Measurements from ENCODE around the gene MYEF2. TPM values are rescaled to one million over a fixed set of nuclear protein-coding genes. Genes with fewer than 3 reads are reported as not detected.

The MYEF2 gene
- total RNA-seq, 1 experiment from 2014 or later = 27.6 TPM

- BruUV-seq (replicated peaks) = no TSS peak
- H3K27ac Mint-ChIP-seq (ENCODE audit: low read depth, unreplicated experiment) = no peak overlapping the region
- intact Hi-C loops (cut with micrococcal nuclease) = no loop called here
- no peaks in the 10 kb centered on the region for H3K36me3 Mint-ChIP-seq (ENCODE audit: insufficient read depth, unreplicated experiment)
- ChIA-PET POLR2A (interaction anchor here (1.0 kb wide), 1 partner anchor 38 kb away, joined by 3 read pairs; no protein-coding TSS in a partner anchor), CTCF (interaction anchor here (0.6 to 1.2 kb wide), 4 partner anchors 10 to 546 kb away, joined by 3 to 4 read pairs (median 3); no protein-coding TSS in a partner anchor)
- H3K27me3 Mint-ChIP-seq (ENCODE audit: insufficient read depth, unreplicated experiment) = no peaks in the 10 kb centered on the region
- no peak overlapping the region for H3K4me3 Mint-ChIP-seq (ENCODE audit: unreplicated experiment)
- H3K4me1 Mint-ChIP-seq (ENCODE audit: insufficient read depth, unreplicated experiment) = peaks cover 10% of the 10 kb centered on the region
- peak; percentile 55 for DNase-seq (ENCODE audit: unreplicated experiment)
- TF ChIP-seq, protein P1, sequence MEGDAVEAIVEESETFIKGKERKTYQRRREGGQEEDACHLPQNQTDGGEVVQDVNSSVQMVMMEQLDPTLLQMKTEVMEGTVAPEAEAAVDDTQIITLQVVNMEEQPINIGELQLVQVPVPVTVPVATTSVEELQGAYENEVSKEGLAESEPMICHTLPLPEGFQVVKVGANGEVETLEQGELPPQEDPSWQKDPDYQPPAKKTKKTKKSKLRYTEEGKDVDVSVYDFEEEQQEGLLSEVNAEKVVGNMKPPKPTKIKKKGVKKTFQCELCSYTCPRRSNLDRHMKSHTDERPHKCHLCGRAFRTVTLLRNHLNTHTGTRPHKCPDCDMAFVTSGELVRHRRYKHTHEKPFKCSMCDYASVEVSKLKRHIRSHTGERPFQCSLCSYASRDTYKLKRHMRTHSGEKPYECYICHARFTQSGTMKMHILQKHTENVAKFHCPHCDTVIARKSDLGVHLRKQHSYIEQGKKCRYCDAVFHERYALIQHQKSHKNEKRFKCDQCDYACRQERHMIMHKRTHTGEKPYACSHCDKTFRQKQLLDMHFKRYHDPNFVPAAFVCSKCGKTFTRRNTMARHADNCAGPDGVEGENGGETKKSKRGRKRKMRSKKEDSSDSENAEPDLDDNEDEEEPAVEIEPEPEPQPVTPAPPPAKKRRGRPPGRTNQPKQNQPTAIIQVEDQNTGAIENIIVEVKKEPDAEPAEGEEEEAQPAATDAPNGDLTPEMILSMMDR (IDR thresholded peaks at IDR 0.05; ENCODE audit: unreplicated experiment) = no peak
- H3K9me3 Mint-ChIP-seq (ENCODE audit: unreplicated experiment) = no peaks in the 10 kb centered on the region
Measured at GRCh38 chr15:48096813-48097212, 81.3 kb downstream of the MYEF2 start.

DNA sequence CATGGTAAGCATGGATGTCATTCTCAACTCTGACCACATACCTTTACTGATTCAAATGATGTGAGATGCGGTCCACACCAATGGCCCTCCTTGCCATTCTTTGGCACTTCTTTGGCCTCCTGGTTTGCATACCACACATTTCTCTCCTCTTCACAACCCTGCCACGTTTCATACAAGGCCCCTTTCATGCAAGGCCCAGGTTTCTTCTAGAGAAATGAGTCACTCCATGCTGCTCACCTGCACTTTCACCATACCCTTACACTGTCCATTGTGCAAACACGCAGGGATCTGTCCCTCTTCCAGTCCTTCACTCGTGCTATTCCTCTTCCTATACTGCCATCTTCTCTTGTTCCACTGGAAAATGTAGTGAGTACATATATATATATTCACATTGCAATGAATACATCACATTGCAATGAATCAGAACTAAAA, 81.7 kb downstream of the MYEF2 start:
- Mint-ChIP-seq H3K27ac (ENCODE audit: low read depth, unreplicated experiment) (no peak overlapping the region), H3K9me3 (ENCODE audit: unreplicated experiment) (no peaks in the 10 kb centered on the region), H3K4me1 (ENCODE audit: insufficient read depth, unreplicated experiment) (peaks cover 10% of the 10 kb centered on the region), H3K36me3 (ENCODE audit: insufficient read depth, unreplicated experiment) (no peaks in the 10 kb centered on the region), H3K27me3 (ENCODE audit: insufficient read depth, unreplicated experiment) (no peaks in the 10 kb centered on the region), H3K4me3 (ENCODE audit: unreplicated experiment) (no peak overlapping the region)
- TF ChIP-seq, protein P1 (IDR thresholded peaks at IDR 0.05; ENCODE audit: unreplicated experiment) = no peak
- BruUV-seq (replicated peaks) = no TSS peak
- peak; percentile 12 for DNase-seq (ENCODE audit: unreplicated experiment)
- POLR2A ChIA-PET = interaction anchor here (1.0 kb wide), 1 partner anchor 38 kb away, joined by 3 read pairs; no protein-coding TSS in a partner anchor
- CTCF ChIA-PET = interaction anchor here (0.7 to 1.2 kb wide), 3 partner anchors 10 to 16 kb away, joined by 3 to 4 read pairs (median 3); no protein-coding TSS in a partner anchor
- intact Hi-C loops (cut with micrococcal nuclease) = no loop called here

DNA sequence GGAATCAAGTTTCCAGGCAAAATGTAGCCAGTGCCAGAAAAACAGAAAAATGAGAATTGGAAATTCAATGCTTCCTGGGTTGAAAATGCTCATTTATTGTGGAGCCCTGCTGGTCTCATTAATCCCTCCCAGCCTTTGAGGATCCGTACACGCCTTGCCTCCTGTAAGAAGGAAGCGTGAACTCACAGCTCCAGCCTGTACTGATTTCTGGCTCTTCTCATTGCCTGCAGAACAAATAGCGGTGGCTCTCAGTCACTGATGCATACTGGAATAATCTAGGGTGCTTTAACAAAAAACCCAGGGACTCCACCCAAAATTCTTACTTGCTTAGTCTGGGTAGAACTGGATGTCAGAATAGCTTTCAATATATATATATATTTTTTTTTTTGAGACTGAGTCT, 86.6 kb downstream of the MYEF2 start:
- Mint-ChIP-seq H3K4me3 (ENCODE audit: unreplicated experiment) (no peak overlapping the region), H3K27me3 (ENCODE audit: insufficient read depth, unreplicated experiment) (no peaks in the 10 kb centered on the region), H3K27ac (ENCODE audit: low read depth, unreplicated experiment) (no peak overlapping the region), H3K9me3 (ENCODE audit: unreplicated experiment) (no peaks in the 10 kb centered on the region), H3K36me3 (ENCODE audit: insufficient read depth, unreplicated experiment) (peaks cover under 1% of the 10 kb centered on the region), H3K4me1 (ENCODE audit: insufficient read depth, unreplicated experiment) (peaks cover 10% of the 10 kb centered on the region)
- ChIA-PET CTCF (no interaction called here), POLR2A (no interaction called here)
- TF ChIP-seq, protein P1 (IDR thresholded peaks at IDR 0.05; ENCODE audit: unreplicated experiment) = no peak
- intact Hi-C loops (cut with micrococcal nuclease) = no loop called here
- BruUV-seq (replicated peaks) = no TSS peak
- DNase-seq (ENCODE audit: unreplicated experiment) = no peak

GRCh38 chr15:48090666-48091065, 87.4 kb downstream of the MYEF2 start:
- DNase-seq (ENCODE audit: unreplicated experiment) = no peak
- H3K36me3 Mint-ChIP-seq (ENCODE audit: insufficient read depth, unreplicated experiment) = peaks cover 7% of the 10 kb centered on the region
- no peak overlapping the region for H3K4me3 Mint-ChIP-seq (ENCODE audit: unreplicated experiment)
- BruUV-seq (replicated peaks) = no TSS peak
- ChIA-PET POLR2A (no interaction called here), CTCF (no interaction called here)
- no peaks in the 10 kb centered on the region for H3K27me3 Mint-ChIP-seq (ENCODE audit: insufficient read depth, unreplicated experiment)
- no peak overlapping the region for H3K27ac Mint-ChIP-seq (ENCODE audit: low read depth, unreplicated experiment)
- intact Hi-C loops (cut with micrococcal nuclease) = no loop called here
- H3K9me3 Mint-ChIP-seq (ENCODE audit: unreplicated experiment) = no peaks in the 10 kb centered on the region
- H3K4me1 Mint-ChIP-seq (ENCODE audit: insufficient read depth, unreplicated experiment) = peaks cover 12% of the 10 kb centered on the region
- TF ChIP-seq, protein P1 (IDR thresholded peaks at IDR 0.05; ENCODE audit: unreplicated experiment) = no peak

Measured in MCF 10A (cell line).